Retinal pigment epithelial cell (primary cell): Measurements from ENCODE around the gene SLC9A9.
"Not testable (repeated sequence)": the region's sequence is repeated elsewhere in the genome, so short reads cannot be mapped to it uniquely, and the experiment has no call there.

Source experiments
- DNase-seq: peaks from one replicate; pipeline ENCODE4 v3.0.0-alpha.2; 2010; ENCODE audit warnings: low read depth
- H3K4me3 ChIP-seq: 2 replicates; pipeline ENCODE4 v1.5.1; 2011; ENCODE audit warnings: mild to moderate bottlenecking, low read length, control low read depth, moderate library complexity
- TF ChIP-seq, protein P1 (sequence below): conservative IDR thresholded peaks from 2 replicates; pipeline ENCODE4 v1.5.1; 2011; ENCODE audit warnings: low read depth, low read length, control low read depth, inconsistent platforms

Gene SLC9A9

DNA sequence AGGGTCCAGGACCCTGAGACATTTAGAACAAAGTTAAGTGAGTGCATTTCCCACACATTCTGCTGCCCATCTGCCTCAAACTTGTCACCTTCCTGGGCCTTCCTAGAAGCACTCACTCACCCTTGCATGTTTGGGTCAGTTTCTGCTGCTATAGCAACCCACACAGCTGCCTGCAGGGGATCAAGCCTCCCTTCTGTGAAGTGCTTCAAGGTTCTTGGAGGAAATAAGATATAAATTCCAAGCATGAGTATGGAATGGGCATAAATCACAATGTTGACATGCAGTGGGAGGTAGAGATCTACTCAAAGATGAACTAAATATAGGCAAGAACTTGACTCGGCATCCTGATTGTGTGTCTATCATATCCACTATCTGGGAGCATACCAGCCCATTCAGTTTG lies 140.4 kb downstream of the SLC9A9 start:
- no peak for DNase-seq
- no peak overlapping the region for H3K4me3 ChIP-seq
- TF ChIP-seq, protein P1, sequence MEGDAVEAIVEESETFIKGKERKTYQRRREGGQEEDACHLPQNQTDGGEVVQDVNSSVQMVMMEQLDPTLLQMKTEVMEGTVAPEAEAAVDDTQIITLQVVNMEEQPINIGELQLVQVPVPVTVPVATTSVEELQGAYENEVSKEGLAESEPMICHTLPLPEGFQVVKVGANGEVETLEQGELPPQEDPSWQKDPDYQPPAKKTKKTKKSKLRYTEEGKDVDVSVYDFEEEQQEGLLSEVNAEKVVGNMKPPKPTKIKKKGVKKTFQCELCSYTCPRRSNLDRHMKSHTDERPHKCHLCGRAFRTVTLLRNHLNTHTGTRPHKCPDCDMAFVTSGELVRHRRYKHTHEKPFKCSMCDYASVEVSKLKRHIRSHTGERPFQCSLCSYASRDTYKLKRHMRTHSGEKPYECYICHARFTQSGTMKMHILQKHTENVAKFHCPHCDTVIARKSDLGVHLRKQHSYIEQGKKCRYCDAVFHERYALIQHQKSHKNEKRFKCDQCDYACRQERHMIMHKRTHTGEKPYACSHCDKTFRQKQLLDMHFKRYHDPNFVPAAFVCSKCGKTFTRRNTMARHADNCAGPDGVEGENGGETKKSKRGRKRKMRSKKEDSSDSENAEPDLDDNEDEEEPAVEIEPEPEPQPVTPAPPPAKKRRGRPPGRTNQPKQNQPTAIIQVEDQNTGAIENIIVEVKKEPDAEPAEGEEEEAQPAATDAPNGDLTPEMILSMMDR = no peak

DNA sequence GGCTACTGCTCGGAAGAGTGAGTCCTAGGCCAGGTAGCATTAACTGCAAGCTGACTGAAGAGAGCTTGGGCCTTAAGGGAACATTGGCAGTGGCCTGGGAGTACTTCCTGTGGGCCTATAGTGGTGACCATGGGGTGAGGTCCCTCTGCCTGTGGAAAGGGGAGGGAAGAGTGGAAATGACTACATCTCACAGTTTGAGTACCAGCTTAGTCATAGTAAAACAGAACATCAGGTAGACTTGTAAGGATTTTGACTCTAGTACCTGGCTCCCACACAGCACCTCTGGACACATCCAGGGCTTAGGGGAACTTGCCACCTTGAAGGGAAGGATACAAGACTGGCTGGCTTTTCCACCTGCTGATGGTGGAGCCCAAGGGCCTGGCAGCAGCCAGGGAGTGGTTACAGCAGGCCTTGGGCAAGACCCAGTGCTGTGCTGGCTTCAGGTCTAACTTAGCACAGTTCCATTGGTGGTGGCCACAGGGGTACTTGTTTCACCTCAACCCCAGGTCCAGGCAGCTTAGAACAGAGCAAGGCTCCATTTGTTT lies 147.8 kb downstream of the SLC9A9 start:
- TF ChIP-seq, protein P1 = no peak
- DNase-seq = no peak
- H3K4me3 ChIP-seq = no peak overlapping the region

DNA sequence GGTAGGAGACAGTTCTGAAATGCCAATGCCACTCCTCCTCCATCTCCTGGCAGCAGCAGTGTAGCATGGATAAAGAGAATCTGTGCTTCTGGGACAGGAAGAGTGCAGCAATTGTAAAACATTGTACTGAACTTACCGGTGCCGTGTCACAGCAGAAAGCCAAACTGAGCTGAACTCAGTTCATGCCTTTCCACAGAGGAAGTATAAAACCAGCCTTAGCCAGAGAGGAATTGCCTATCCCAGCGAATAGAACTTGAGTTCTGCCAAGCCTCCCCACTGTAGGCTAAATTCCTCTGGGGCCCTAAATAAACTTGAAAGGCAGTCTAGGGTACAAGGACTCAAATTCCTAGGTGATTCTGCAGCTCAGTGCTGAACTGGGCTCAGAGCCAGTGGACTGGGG lies 148.8 kb downstream of the SLC9A9 start:
- TF ChIP-seq, protein P1 = no peak
- DNase-seq = peak; percentile 17
- no peak overlapping the region for H3K4me3 ChIP-seq

DNA sequence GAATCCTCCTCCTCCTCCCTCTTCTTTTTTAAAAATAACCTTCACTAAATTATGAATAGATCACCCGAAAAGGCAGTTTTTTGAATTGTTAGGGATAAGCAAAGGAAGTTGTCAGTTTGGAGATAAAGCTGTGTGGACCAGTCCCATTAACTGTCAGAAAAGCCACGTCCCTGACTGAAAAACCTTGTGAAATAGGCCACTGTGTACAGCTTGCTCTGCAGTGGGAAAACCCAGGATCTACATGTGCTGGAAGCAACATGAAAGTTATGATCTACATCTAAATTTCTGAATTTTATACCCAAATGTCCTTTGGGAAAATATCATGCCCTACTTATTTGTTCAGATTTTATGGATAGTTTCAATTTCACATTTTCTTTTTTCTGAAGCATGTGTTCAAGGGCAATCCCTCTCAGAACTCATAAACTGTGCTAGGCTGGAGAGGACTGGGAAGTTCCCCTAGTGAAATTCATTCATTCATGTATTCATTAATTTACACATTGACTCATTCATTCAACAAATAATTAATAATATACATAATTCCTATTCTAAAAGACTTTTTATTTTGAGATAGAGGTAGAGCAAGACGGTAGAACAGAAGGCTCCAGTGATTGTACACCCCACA lies 149.5 kb downstream of the SLC9A9 start:
- H3K4me3 ChIP-seq = no peak overlapping the region
- no peak for DNase-seq
- TF ChIP-seq, protein P1 = no peak

DNA sequence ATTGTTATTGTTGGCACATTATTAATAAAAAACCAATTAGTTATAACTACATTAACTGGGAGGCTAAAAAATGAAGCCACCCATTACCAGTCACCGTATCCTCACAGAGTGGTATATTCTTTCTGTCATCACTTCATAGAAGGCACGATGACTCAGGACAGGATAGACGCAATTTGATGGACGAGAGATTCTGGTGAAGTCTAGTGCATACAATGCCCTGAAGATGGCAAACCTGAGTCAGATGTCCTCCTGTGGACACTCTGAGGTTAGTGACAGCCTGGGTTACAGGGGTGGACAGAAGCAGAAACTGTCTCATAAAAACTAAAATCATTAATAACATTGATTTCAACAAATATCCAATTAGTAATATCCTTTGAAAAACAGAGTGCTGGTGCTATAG lies 150.3 kb downstream of the SLC9A9 start:
- H3K4me3 ChIP-seq = no peak overlapping the region
- TF ChIP-seq, protein P1 = no peak
- DNase-seq = no peak

DNA sequence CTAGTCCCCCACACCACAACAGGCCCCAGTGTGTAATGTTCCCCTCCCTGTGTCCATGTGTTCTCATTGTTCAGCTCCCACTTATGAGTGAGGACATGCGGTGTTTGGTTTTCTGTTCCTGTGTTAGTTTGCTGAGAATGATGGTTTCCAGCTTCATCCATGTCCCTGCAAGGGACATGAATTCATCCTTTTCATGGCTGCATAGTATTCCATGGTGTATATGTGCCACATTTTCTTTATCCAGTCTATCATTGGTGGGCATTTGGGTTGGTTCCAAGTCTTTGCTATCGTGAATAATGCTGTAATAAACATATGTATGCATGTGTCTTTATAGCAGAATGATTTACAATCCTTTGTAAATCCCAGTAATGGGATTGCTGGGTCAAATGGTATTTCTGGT lies 152.9 kb downstream of the SLC9A9 start:
- DNase-seq, H3K4me3 ChIP-seq: not testable (repeated sequence)

DNA sequence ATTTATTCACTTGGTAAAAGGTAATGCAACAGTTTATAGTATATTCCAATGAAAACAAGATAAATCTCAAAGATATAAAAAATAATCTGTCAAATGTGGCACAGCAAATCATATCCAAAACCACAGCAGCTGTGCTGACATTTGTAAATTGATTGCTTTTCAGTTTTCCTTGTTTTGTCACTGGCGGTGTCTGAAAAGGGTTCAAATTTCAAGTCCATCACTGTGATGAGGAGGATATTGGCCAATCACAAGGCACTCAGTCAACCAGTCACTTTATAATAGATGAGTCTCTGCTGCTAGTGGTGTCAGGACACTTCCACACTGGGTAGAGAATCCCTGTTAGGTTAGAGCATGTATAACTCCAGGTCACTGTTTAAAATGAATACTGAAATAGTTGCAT lies 154.8 kb downstream of the SLC9A9 start:
- H3K4me3 ChIP-seq = no peak overlapping the region
- TF ChIP-seq, protein P1 = no peak
- DNase-seq = no peak
